Right cardiac atrium (tissue), 5 donors: Measurements from ENCODE around the gene DCTN4. TPM values are rescaled to one million over a fixed set of nuclear protein-coding genes. Genes with fewer than 3 reads are reported as not detected.
A peak's percentile ranks its signal among the peaks of the same experiment; 100 is the strongest.

ENCODE experiments used
- ATAC-seq, 2 donors: fragments of 200-7000 bp; cut with Tn5 transposase; one replicate each; pipeline versions ENCODE4 v1.8.0 to v1.9.1; 2020; ENCODE audit warnings: moderate library complexity in 2 of 2, mild to moderate bottlenecking in 1 of 2
- DNase-seq, 3 donors: peaks; one replicate each; pipeline ENCODE4 v3.0.0-alpha.2; 2020
- H3K27ac ChIP-seq: one replicate; pipeline ENCODE4 v1.5.1; 2013; ENCODE audit warnings: mild to moderate bottlenecking, low read length, control low read depth, moderate library complexity
- H3K27me3 ChIP-seq: one replicate; pipeline ENCODE4 v1.6.1; 2013; ENCODE audit not compliant: control insufficient read depth, insufficient read depth
- H3K4me1 ChIP-seq: one replicate; pipeline ENCODE4 v1.6.1; 2013; ENCODE audit warnings: low read length; ENCODE audit not compliant: control insufficient read depth, insufficient read depth
- H3K4me3 ChIP-seq: one replicate; pipeline ENCODE4 v1.5.1; 2013; ENCODE audit warnings: low read length, control low read depth
- H3K9me3 ChIP-seq: one replicate; pipeline ENCODE4 v1.6.1; 2013; ENCODE audit warnings: low read length; ENCODE audit not compliant: control insufficient read depth
- WGBS: extraction: QIAGEN DNeasy Blood & Tissue Kit; methylation state at CpG from one replicate; pipeline ENCODE4 v1.1.7; 2013; 5-methylcytosine and 5-hydroxymethylcytosine counted together
- intact Hi-C, 4 donors: fragments of 100-400 bp; cut with DNase I; formaldehyde crosslinking; loops; one replicate each; pipeline versions ENCODE4 v1.11.0 to v1.14.0; 2022 to 2023
- polyA plus RNA-seq: library from polyadenylated mRNA; stranded (reverse); fragments of 200-250 nt; gene quantifications from one replicate; pipeline ENCODE4 v1.2.3, GENCODE V29; 2013
- total RNA-seq, 4 donors: library from RNA; stranded (reverse); fragmentation: NEBNext Ultra II Directional; extraction: Animal tissue kit (Norgen Biotek cat#: 25700); gene quantifications; one replicate each; pipeline ENCODE4 v1.2.1, GENCODE V29; 2021
- donor health status: healthy with polysubstance abuse.
- donor health status: DM: no; HTN: yes; CAD: no.
- donor health status: DM: no; HTN: no; CAD: no.
- donor health status: DM: no; HTN: yes; CAD: no; lungs with severe emphysema.
- donor health status: DM: yes; HTN: yes; CAD: no.

Gene DCTN4
- total and polyA plus RNA-seq, 5 donors: 22.7 to 51.6 (median 44.5) TPM

- peak in 1 of 2 donors; percentile 73 for ATAC-seq
- intact Hi-C loops: no loop called here
- no peak for DNase-seq
- Histone ChIP-seq H3K27ac (no peak overlapping the region), H3K27me3 (no peaks in the 10 kb centered on the region), H3K9me3 (no peaks in the 10 kb centered on the region), H3K4me3 (no peak overlapping the region), H3K4me1 (peaks cover 5% of the 10 kb centered on the region)
- WGBS: 87% methylated on average over 6 of the region's 6 CpGs
Measured at GRCh38 chr5:150731669-150732242, 27.1 kb downstream of the DCTN4 start.

DNA sequence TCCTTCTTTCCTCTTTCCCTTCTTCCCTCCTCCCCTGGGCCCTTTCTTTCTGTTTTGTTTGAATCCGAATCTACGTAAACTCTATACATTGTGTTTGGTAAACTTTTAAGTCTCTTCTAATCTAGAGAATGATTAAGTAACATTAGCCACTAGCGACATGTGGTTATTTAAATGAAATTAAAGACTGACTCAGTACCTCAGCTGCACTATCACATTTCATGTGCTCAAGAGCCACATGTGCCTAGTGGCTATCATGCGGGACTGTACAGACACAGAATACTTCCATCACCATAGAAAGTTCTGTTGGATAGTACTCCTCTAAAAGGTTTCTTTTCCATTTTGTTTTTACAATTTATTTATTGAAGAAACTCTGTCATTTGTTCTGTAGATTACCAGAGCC is 29.0 kb downstream of the DCTN4 start:
- intact Hi-C loops: no loop called here
- DNase-seq: no peak
- H3K27ac ChIP-seq: no peak overlapping the region
- WGBS: 94% methylated on average over 4 of the region's 4 CpGs
- no peak overlapping the region for H3K4me3 ChIP-seq
- no peaks in the 10 kb centered on the region for H3K27me3 ChIP-seq
- H3K4me1 ChIP-seq: peaks cover 2% of the 10 kb centered on the region
- no peak for ATAC-seq
- no peaks in the 10 kb centered on the region for H3K9me3 ChIP-seq

GRCh38 chr5:150723845-150724244 is 35.0 kb downstream of the DCTN4 start:
- Histone ChIP-seq H3K9me3 (no peaks in the 10 kb centered on the region), H3K4me1 (no peaks in the 10 kb centered on the region), H3K27ac (no peak overlapping the region), H3K27me3 (no peaks in the 10 kb centered on the region), H3K4me3 (no peak overlapping the region)
- 90% methylated on average over 2 of the region's 2 CpGs for WGBS
- ATAC-seq (no peak), DNase-seq (no peak)
- intact Hi-C loops: no loop called here

- Histone ChIP-seq H3K27ac (no peak overlapping the region), H3K27me3 (no peaks in the 10 kb centered on the region), H3K9me3 (no peaks in the 10 kb centered on the region), H3K4me3 (no peak overlapping the region), H3K4me1 (no peaks in the 10 kb centered on the region)
- intact Hi-C loops: no loop called here
- WGBS: 57% methylated on average over 2 of the region's 2 CpGs
- DNase-seq (no peak), ATAC-seq (no peak)
Measured at GRCh38 chr5:150710165-150710564, 48.7 kb downstream of the DCTN4 start.

- no peak for ATAC-seq
- Histone ChIP-seq H3K27ac (no peak overlapping the region), H3K4me1 (no peaks in the 10 kb centered on the region), H3K4me3 (no peak overlapping the region), H3K9me3 (no peaks in the 10 kb centered on the region), H3K27me3 (no peaks in the 10 kb centered on the region)
- DNase-seq: no peak
- intact Hi-C loops: no loop called here
- WGBS: 66% methylated on average over 4 of the region's 4 CpGs
Measured at GRCh38 chr5:150706776-150707390, 51.9 kb downstream of the DCTN4 start.

GRCh38 chr5:150703762-150704161 is 55.1 kb downstream of the DCTN4 start:
- no peak for DNase-seq
- ATAC-seq: no peak
- no peak overlapping the region for H3K27ac ChIP-seq
- 84% methylated on average over 3 of the region's 3 CpGs for WGBS
- no peak overlapping the region for H3K4me3 ChIP-seq
- no peaks in the 10 kb centered on the region for H3K9me3 ChIP-seq
- intact Hi-C loops: loop anchor here in 1 of 4 donors (5.0 kb wide), 1 partner anchor 141 kb away; no protein-coding TSS in a partner anchor
- no peaks in the 10 kb centered on the region for H3K4me1 ChIP-seq
- H3K27me3 ChIP-seq: no peaks in the 10 kb centered on the region

DNA sequence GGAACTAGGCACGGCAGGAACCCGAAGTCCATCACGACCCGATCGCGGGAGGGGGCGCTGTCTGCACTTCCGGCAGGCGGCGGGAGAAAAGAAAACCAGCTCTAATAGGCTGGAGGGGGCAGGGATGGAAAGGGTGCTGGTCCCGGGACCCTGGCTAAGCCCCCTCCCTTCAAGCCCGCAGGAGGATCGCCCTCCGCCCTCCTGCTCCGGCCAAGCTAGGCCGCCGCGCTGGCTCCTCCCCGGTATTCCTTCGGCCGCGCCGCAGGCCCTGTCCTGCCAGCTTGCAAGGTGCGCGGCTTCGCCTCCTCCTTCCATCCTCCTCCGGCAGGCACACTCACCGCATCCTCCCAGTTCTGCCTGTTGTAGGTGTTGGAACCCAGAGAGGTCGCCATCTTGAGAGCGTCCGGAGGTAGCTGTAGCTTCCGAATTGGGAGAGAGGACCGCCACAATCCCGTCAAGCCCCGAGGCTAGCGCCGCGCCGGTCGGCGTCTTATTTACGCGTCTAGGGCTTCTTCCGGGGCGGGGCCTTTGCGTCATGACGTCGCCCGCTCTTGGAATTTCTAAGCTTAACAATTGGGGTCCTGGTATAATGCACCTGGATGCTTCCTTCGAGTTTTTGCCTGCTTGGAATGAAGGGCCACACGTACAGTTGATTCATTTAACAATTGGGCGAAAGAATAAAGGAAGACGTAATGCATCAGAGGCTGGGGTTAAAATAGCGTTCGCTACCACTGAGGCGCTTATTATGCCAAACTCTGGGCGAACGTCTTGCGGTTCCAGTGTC is 58.0 kb downstream of the DCTN4 start, which contains the start of gene RBM22:
Gene RBM22, minus strand, starts transcription at position 469 of the 784 bp plus-strand sequence. Its CDS starts 77 bp downstream, at position 392.
- Histone ChIP-seq H3K4me3 (peak within 1 kb of the TSS; percentile 85), H3K27ac (peak within 1 kb of the TSS; percentile 99), H3K9me3 (no peaks in the 10 kb centered on the region), H3K4me1 (no peaks in the 10 kb centered on the region), H3K27me3 (no peaks in the 10 kb centered on the region)
- peak; percentile 94 to 98 (median 97) for DNase-seq
- WGBS: under 1% methylated on average over 59 of the region's 59 CpGs
- intact Hi-C loops: loop anchor here in 2 of 4 donors (2.0 to 5.0 kb wide), 2 partner anchors 138 to 140 kb away; no protein-coding TSS in a partner anchor
- ATAC-seq: peak; percentile 99

GRCh38 chr5:150700246-150700593 is 58.6 kb downstream of the DCTN4 start:
- ATAC-seq: no peak
- DNase-seq: no peak
- H3K4me1 ChIP-seq: no peaks in the 10 kb centered on the region
- H3K9me3 ChIP-seq: no peaks in the 10 kb centered on the region
- H3K4me3 ChIP-seq: peak overlapping the region; percentile 85
- H3K27ac ChIP-seq: peak overlapping the region; percentile 50
- H3K27me3 ChIP-seq: no peaks in the 10 kb centered on the region
- WGBS: under 1% methylated on average over 15 of the region's 15 CpGs
- intact Hi-C loops: loop anchor here in 2 of 4 donors (2.0 to 5.0 kb wide), 2 partner anchors 138 to 139 kb away; no protein-coding TSS in a partner anchor

- WGBS: 70% methylated on average over 3 of the region's 3 CpGs
- H3K4me1 ChIP-seq: no peaks in the 10 kb centered on the region
- H3K27ac ChIP-seq: no peak overlapping the region
- no peaks in the 10 kb centered on the region for H3K27me3 ChIP-seq
- no peak for DNase-seq
- H3K4me3 ChIP-seq: no peak overlapping the region
- no peaks in the 10 kb centered on the region for H3K9me3 ChIP-seq
- ATAC-seq: no peak
- intact Hi-C loops: no loop called here
Measured at GRCh38 chr5:150694612-150695011, 64.2 kb downstream of the DCTN4 start.

GRCh38 chr5:150692276-150692675 is 66.5 kb downstream of the DCTN4 start:
- H3K4me1 ChIP-seq: no peaks in the 10 kb centered on the region
- ATAC-seq (no peak), DNase-seq (no peak)
- no peak overlapping the region for H3K27ac ChIP-seq
- intact Hi-C loops: no loop called here
- H3K9me3 ChIP-seq: no peaks in the 10 kb centered on the region
- 89% methylated on average over 3 of the region's 3 CpGs for WGBS
- no peaks in the 10 kb centered on the region for H3K27me3 ChIP-seq
- H3K4me3 ChIP-seq: no peak overlapping the region

- no peak for ATAC-seq
- Histone ChIP-seq H3K4me1 (no peaks in the 10 kb centered on the region), H3K4me3 (no peak overlapping the region), H3K27ac (no peak overlapping the region), H3K27me3 (no peaks in the 10 kb centered on the region), H3K9me3 (no peaks in the 10 kb centered on the region)
- 75% methylated on average over 6 of the region's 6 CpGs for WGBS
- intact Hi-C loops: no loop called here
- DNase-seq: no peak
Measured at GRCh38 chr5:150690760-150691159, 68.1 kb downstream of the DCTN4 start.
